ENCODE data around the gene SLC49A4.

SLC49A4 gene

GRCh38 chr3:122893754-122894668 is 99.1 kb downstream of the SLC49A4 start:
- Histone ChIP-seq H3K9me3 (ENCODE audit: control insufficient read depth, insufficient read depth, low read depth, low read length) (no peaks in the 10 kb centered on the region), H3K36me3 (ENCODE audit: control insufficient read depth in 2 of 2, insufficient read depth in 1 of 2, low read length in 2 of 2) (no peaks in the 10 kb centered on the region), H3K27ac (ENCODE audit: extremely low read depth, low read depth, low read length) (no peak overlapping the region), H3K4me1 (ENCODE audit: control insufficient read depth, insufficient read depth, low read length) (no peaks in the 10 kb centered on the region), H3K4me3 (ENCODE audit: low read depth, low read length) (no peak overlapping the region)
- POLR2A ChIA-PET = no interaction called here
- CTCF ChIA-PET = no interaction called here
- TF ChIP-seq ZNF202 (tag by site-specific recombination; IDR thresholded peaks at IDR 0.05; ENCODE audit: borderline replicate concordance) (no peak), ZNF645 (tag by site-specific recombination; IDR thresholded peaks at IDR 0.05) (no peak), ZNF169 (tag by site-specific recombination; IDR thresholded peaks at IDR 0.05) (no peak), ZNF350 (tag by site-specific recombination; IDR thresholded peaks at IDR 0.05) (no peak), ZNF341 (tag by site-specific recombination; IDR thresholded peaks at IDR 0.05; ENCODE audit: low read depth) (no peak), ZNF184 (tag by site-specific recombination; IDR thresholded peaks at IDR 0.05) (no peak), REPIN1 (tag by site-specific recombination; IDR thresholded peaks at IDR 0.05; ENCODE audit: low read depth) (no peak), MZF1 (tag by site-specific recombination; IDR thresholded peaks at IDR 0.05; ENCODE audit: borderline replicate concordance) (no peak), ZNF768 (tag by site-specific recombination; IDR thresholded peaks at IDR 0.05) (no peak), ZNF18 (tag by site-specific recombination; IDR thresholded peaks at IDR 0.05) (no peak), ZNF426 (tag by site-specific recombination; IDR thresholded peaks at IDR 0.05) (no peak), ZNF23 (tag by site-specific recombination; IDR thresholded peaks at IDR 0.05; ENCODE audit: borderline replicate concordance) (no peak), ZNF548 (tag by site-specific recombination; IDR thresholded peaks at IDR 0.05) (no peak)

GRCh38 chr3:122898298-122898697 is 103.4 kb downstream of the SLC49A4 start:
- CTCF ChIA-PET = interaction anchor here (0.9 kb wide), 1 partner anchor 45 kb away, joined by 5 read pairs; no protein-coding TSS in a partner anchor
- no peaks in the 10 kb centered on the region for H3K9me3 ChIP-seq (ENCODE audit: control insufficient read depth, insufficient read depth, low read depth, low read length)
- H3K4me1 ChIP-seq (ENCODE audit: control insufficient read depth, insufficient read depth, low read length) = no peaks in the 10 kb centered on the region
- H3K4me3 ChIP-seq (ENCODE audit: low read depth, low read length) = no peak overlapping the region
- POLR2A ChIA-PET = no interaction called here
- H3K36me3 ChIP-seq (ENCODE audit: control insufficient read depth in 2 of 2, insufficient read depth in 1 of 2, low read length in 2 of 2) = no peaks in the 10 kb centered on the region
- no peak overlapping the region for H3K27ac ChIP-seq (ENCODE audit: extremely low read depth, low read depth, low read length)
- TF ChIP-seq ZNF639 (tag by site-specific recombination; IDR thresholded peaks at IDR 0.05) (no peak), ZNF76 (tag by site-specific recombination; IDR thresholded peaks at IDR 0.05; ENCODE audit: borderline replicate concordance, low read depth) (no peak), ZNF585B (tag by site-specific recombination; IDR thresholded peaks at IDR 0.05) (no peak), SALL2 (tag by site-specific recombination; IDR thresholded peaks at IDR 0.05; ENCODE audit: borderline replicate concordance) (no peak), ZNF2 (tag by site-specific recombination; IDR thresholded peaks at IDR 0.05) (no peak), ZBTB21 (tag by site-specific recombination; IDR thresholded peaks at IDR 0.05) (no peak), ZNF16 (tag by site-specific recombination; IDR thresholded peaks at IDR 0.05; ENCODE audit: low read depth) (no peak), ZNF776 (tag by site-specific recombination; IDR thresholded peaks at IDR 0.05; ENCODE audit: borderline replicate concordance) (no peak), SP3 (tag by site-specific recombination; IDR thresholded peaks at IDR 0.05) (no peak), ZSCAN23 (tag by site-specific recombination; IDR thresholded peaks at IDR 0.05) (no peak), ZNF221 (tag by site-specific recombination; IDR thresholded peaks at IDR 0.05; ENCODE audit: borderline replicate concordance) (no peak), BCL11B (tag by site-specific recombination; IDR thresholded peaks at IDR 0.05; ENCODE audit: low read depth) (no peak), ZNF513 (tag by site-specific recombination; IDR thresholded peaks at IDR 0.05) (no peak), ZBTB6 (tag by site-specific recombination; IDR thresholded peaks at IDR 0.05) (no peak), ZNF488 (tag by site-specific recombination; IDR thresholded peaks at IDR 0.05) (no peak)
